CD4-positive, alpha-beta T cell treated with Interferon gamma for 1 hour (primary cell): ENCODE measurements around the gene BRD7.

Source experiments
- DNase-seq: peaks from one replicate; pipeline ENCODE4 v3.0.0-alpha.2; 2020

Gene BRD7

DNA sequence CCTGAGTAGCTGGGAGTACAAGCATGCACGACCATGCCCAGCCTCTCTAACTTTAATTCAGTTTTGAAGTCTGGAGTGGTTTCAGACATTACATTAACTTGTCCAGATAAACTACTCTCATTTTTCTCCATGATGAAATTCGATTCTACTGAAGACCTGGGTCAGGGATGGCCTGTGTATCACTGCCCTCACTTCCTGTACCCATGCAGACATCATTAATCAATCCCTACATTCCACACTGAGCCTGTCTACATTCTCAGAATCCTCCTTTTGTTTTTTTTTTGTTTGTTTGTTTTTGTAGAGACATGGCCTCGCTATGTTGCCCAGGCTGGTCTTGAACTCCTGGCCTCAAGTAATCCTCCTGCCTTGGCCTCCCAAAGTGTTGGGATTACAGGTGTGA is 79.9 kb downstream of the BRD7 start:
- no peak for DNase-seq

DNA sequence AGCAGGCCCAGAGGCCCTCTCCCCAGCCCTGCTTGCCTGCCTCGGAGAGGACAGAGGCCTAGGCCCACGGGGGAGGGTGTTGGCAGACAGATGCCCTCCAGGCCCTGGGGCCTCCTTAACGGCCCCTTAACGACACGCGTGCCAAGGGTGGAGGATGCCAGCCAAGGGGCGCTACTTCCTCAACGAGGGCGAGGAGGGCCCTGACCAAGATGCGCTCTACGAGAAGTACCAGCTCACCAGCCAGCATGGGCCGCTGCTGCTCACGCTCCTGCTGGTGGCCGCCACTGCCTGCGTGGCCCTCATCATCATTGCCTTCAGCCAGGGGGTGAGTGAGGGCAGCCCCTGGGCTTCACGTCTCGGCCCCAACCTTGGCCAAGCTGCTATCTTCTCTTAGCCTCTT is 80.8 kb downstream of the BRD7 start:
- no peak for DNase-seq

DNA sequence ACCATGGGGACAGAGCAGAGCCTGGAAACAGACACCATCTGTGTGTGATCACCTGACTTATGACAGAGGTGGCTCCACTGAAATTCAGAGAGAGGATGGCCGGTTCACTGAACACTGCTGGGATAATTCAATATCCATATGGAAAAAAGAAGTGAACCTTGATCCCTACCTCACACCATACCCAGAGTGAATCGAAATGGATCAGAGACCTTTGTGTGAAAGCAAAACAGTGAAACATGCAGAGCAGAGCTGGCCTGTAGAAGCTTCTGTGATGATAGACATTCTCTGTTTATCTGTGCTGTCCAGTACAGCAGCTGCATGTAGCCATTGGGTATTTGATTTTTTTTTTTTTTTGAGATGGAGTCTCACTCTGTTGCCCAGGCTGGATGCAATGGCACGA is 82.1 kb downstream of the BRD7 start:
- no peak for DNase-seq

DNA sequence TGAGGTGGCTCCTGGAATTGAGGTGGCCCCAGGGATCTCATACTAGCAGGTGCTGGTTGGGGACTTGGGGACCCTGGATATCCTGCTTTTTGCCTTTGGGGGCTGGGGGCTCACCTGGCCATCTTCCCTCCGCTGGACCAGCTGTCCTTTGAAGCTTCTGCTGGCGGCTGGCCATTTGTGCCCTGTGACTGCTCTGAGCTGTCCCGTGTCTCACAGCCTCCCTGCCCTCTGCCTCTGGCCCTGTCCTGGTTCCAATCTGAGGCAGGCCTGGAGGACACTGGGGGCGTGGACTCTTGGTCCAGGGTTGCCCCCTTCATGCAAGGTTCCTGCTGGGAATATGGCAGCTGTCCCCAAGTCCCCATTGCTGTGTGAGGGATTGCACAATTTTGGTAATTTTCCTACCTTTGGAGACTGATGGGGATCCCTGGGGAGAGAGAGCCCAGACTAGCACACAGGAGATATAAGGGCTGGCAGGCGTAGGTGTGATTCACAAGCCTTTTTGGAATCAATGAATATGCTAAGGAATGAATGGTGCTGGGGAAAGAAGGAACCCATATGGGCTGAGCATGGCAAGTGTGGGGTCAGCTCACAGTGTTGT is 83.3 kb downstream of the BRD7 start:
- DNase-seq, result no peak

DNA sequence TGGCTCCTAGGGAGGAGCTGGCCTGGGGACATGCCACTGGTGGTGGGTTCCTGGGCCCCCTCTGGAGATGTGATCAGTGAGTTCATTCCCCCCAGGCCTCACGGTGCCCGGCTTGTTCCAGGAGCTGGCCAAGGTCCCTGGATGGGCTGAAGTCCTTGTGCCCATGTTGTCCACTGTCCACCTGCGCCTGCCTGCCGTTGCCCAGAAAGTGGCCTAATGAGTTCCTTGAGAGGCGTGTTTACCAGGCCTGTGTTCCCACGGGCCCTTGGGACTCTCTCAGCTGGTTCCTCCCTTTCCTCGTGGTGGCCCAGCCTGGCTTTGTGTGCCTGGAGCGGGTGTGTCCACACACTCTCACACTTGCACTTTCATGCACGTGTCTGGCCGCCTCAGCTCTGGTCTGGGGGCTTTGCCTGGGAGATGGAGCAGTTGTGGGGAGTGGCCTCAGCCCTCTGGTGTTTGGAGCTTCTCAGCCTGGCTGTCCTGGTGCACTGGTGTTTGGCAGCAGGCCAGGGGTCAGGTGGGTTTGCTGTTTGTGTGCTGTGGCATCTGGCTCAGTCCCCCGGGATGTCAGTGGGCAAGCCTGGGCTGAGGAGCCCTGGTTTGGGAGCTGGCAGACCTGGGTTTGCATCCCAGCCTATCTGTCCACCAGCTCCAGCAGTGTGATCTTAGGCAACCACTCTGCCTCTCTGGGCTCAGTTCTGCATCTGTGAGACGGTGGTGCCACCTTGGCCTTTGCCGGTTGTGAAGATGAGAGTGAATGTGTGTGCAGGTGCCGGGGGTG is 84.5 kb downstream of the BRD7 start:
- DNase-seq, result no peak

DNA sequence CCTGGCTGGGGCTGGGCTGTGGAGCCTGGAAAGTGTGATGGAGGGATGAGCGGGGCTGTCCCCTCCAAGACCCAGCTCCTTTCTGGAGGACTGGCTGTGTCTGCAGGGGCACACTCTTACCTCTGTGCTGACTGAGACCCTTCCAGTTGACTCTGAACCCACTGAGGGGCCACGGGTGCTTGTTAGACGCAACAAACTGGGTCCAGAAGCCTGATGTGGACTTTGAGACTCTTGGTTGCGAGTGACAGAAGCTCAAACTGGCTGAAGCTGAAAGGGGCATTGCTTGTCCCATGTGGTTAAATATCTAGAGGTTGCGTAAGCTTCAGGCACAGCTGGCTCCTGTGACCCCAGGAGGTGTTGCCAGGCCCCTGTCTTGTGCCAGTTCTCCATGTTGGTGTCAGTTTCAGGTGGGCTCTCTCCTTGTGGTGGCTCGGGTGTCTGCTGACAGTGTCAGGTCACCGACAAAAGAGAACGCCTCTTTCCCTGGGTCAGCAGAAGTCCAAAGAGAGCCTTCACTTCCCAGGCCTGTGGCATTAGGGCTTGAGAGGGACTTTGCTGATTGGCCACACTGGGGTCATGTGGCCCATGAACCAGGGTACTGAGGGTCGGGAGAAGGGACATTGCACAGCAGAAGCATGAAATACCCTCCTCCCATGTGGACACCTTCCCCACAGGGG is 85.7 kb downstream of the BRD7 start:
- DNase-seq, result no peak

DNA sequence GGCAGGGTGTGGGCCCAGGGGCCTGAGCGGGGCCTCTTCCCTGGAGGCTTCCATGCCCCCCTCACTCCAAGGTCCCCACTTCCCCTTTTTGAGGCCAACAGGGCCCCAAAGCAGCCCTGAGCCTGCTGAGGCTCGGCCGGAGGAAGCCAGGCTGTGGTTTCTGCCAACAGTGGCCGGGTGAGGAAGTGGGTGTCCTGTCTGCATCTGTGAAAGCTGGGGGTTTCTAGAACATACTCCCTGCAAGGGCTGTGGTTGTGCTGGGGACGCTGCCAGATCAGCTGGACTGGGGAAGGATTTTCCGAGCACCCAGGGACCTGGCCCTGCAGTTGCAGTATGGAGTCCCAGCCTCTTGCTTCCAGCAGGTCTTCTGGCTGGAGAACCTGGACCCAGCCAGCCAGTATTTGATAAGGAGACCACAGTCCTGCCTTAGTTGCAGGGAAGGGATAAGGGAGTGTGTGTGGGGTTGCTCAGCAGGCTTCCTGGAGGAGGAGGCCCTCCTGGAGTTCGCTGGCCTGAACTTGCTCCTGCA is 86.7 kb downstream of the BRD7 start:
- DNase-seq, result peak; percentile 85

DNA sequence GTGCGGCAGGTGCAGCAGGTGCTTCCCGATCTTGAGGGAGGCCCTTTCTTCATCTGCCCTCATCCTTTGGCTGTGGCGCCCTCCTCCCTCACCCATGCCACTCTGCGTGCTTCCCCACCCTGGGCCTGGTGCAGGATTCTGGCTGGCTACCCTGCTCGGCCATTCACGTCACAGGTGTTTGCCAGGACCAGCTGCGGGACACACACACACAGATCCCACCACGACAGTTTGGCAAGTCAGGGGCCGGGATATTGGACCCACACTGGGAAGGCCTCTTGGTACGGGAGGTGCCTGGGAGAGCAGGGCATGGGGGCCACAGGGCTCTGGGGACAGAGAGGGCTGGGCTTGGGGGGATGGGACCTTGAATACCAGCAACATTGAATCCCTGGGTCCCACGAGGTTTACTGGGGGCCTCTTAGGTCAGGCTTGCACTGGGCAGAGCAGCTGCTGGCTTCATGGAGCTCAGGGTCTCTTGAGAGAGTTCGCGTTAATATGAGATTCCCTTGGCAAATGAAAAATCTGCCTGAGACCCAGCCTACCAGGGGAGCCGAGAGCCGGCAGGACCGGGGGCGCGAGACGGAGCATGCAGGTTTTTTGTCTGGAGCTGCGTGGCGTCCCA is 87.3 kb downstream of the BRD7 start:
- no peak for DNase-seq

DNA sequence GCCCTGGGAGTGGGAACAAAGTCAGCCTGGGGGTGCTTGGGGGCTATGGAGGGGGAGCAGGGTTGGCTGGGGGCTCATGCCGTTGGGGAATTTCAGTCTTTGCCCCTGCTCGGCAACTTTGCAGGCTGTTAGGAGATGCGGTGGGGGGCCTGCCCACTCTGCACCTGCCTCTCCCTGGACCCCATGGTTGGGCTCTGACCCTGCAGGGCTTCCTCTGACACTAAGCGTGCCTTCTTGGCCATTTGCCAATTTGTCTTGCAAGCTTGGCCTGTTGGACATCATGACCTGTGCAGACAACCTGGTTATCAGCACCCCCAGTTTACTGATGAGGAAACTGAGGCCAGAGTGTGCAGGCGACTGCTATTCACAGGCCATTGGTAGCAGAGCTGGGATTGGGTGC is 87.9 kb downstream of the BRD7 start:
- DNase-seq, result no peak

DNA sequence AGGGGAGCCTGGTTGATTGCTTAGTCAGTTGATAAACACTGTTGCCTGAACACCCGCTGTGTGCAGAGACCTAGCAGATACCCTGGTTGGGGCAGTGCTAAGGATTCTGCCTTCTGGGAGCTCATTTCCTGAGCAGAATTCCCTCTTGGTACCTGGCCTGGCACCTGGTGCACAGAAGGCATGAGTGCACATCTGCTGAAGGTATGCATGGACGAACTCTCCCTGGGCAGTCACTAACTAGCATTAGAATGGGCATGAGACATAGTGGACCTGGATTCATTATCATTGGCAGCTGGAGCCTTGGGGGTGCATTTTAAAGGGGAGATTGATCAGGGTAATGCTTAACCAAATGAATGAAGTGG is 89.3 kb downstream of the BRD7 start:
- DNase-seq, result no peak

DNA sequence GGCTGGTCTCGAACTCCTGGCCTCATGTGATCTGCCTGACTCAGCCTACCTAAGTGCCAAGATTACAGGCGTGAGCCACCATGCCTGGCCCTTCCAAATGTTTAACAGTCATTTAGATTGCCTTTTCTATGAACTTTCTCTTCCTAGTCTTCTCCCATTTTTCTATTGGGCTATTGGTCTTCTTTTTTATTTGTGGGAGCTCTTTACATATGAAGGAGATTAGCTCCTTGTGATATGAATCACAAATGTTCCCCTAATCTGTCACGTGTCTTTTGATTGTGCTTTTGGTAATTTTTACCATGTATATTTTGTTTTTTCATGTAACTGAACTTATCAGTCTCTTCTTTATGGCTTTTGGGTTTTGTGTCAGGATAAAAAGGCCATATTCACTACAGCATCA is 90.5 kb downstream of the BRD7 start:
- DNase-seq, result no peak

DNA sequence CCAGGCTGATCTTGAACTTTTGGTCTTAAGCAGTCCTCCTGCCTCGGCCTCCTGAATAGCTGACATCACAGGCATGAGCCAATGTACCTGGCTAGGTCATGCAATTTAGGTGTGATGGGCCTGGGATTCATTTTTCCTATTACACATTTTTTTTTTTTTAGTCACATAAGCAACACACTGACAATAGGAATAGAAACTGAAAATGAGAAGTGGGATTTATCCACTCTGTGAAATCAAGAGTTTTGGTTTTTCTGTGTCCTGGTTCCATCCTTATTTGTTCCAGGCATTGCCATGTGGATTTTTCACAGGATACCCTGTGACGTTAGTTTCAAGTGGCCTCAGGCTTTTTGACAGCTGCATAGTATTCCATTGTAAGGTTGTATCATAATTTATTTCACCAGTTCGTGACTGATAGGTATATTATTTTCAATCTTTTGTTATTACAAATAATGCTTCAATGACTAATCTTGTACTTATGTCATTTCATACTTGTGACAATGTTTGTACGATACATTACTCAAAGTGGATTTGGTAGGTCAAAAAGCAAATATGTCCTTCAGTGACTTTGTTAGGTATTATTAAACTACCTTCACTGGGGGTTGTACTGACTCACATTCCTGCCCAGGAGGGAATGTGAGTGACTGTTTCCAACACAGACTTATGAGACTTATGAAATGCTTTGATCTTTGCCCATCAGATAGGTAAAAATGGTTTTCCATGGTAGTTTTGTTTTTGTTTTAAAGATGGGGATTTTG is 91.8 kb downstream of the BRD7 start:
- DNase-seq, result no peak

DNA sequence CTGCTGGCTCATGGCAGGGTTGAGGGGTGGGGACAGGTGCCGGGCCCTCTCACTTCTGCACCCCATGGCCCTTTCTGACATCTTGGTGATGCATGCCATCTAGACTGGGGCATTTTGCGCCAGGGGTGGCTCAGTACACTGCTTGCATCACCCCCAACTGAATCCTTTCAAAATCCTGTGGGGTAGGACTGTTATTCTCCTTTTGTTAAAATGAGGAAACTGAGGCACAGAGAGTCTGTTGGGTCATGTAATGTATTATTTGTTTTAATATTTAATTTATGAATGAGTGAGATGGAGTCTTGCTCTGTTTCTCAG is 92.5 kb downstream of the BRD7 start:
- no peak for DNase-seq

DNA sequence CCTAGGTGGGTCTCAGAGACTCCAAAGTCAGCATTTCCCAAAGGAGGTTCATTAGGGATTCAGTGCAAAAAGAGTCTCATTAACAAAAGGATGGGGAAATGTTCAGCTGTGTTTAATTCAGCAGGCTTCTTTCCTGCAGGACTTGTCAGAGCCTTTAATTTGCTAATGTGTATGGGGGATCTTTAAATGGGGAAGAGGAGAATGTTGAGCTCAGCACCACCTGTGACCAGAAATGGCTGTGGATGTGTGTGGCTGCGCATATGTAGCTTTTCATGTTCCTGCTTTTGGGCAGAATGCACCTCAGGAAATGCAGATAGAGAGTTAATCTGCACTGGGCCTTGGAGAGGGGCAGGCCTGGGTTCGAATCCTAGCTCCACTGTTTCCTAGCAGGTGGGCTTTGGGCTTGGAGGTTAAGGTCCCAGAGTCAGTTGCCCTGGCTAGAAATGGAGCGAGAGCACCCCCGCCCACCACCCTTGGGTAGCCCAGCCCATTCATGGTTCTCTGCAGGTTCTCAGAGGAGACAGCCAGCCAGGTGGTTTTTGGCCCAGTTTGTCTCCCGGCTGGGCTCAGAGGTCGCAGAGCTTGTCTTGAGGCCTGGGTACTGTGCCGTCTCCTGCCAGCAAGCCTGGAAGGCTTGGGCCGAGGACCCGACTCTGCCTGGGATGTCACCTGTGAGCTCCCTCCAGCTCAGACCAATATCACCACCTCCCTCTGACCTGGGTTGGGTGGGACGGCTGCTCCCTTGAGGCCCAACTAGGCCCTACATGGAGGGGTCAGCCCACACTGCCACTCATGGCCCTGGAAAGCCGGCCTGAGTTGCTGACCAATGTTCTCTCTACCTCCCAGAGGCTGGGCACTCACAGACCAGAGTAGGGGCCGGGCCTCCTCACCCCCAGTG is 93.1 kb downstream of the BRD7 start:
- no peak for DNase-seq

DNA sequence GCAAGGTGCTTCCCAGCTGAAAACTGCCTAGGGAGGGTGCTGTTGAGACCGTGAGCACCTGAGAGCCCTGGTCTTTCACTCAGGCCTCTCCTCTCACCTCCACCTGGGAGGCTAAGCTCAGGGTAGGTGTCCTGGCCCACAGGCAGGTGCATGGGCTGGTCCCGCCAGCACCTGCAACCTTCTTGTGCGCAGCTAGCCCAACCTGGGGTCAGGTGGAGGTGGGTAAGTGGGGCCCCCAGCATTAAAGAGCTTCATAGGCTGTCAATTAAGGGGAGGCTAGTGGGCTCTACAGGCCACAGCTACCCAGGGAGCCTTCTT is 93.7 kb downstream of the BRD7 start:
- DNase-seq, result no peak

DNA sequence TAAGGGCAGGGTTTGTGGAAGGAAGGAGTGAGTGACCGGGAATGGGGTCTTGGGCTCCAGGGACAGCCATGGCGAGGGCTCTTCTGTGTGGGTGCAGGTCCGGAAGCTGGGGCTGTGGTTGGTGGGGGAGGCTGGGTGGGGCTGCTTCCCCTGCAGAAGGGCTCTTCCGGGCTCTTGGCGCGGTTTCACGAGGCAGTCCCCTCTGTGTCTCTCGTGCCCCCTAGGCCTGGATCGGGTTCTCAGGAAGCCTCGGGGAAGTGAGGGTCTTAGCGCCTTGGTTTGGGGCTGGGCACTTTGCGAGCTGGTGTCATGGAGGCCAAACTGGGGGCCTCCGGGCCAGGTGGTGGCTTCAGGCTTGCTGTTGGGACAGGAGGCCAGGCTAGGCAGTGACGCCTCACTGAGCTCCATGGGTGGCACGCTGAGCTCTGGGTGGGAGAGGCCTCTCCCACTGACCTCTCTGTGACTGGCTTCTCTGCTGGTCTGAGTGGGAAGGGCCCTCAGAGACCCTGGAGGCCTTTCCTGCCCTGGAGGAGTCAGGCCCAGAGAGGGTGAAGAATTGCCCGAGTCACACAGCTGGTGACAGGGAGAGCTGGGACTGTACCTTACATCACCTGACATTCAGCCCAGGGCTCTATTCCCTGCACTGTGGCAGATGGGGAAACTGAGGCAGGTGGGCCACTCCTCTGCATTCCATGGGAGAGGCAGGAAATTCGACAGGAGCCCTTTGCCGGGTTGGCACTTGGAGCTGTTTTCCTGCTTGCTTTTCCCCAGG is 94.3 kb downstream of the BRD7 start:
- peak; percentile 57 for DNase-seq

DNA sequence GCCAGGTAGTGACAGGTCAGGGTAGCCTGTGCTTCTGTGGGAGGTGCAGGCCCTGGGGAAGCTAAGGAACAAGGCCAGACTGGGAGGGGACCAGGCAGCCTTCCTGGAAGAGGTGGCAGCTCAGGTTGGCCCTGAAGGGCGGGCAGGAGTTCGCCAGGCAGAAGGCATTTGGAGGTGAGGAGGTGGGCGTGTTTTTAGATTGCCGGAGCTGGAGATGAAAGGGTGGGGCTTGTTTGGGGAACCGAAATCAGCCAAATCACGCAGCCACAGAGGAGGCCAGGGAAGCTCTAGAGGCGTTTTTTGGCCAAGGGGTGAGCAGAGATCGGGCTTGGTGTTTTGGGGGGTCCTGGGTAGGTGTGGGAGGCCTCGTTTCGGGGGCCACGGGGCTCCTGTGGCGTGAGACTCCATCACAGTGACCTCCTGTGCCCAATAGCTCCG is 94.9 kb downstream of the BRD7 start:
- DNase-seq, result peak; percentile 70

DNA sequence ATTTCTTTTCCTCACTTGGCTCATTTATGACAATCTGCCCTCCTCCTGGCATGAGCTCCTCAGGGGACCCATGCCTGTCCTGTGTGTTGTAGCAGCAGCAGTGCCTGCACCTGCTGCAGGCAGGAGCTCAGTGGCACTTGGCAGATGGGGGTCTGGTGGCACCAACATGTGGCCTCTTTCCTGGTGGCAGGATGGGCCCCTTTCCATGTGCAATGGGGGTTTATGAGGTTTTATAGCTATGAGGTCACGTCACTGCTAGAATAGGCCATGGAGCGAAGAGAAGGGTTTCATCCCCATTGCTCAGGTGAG is 95.5 kb downstream of the BRD7 start:
- no peak for DNase-seq

DNA sequence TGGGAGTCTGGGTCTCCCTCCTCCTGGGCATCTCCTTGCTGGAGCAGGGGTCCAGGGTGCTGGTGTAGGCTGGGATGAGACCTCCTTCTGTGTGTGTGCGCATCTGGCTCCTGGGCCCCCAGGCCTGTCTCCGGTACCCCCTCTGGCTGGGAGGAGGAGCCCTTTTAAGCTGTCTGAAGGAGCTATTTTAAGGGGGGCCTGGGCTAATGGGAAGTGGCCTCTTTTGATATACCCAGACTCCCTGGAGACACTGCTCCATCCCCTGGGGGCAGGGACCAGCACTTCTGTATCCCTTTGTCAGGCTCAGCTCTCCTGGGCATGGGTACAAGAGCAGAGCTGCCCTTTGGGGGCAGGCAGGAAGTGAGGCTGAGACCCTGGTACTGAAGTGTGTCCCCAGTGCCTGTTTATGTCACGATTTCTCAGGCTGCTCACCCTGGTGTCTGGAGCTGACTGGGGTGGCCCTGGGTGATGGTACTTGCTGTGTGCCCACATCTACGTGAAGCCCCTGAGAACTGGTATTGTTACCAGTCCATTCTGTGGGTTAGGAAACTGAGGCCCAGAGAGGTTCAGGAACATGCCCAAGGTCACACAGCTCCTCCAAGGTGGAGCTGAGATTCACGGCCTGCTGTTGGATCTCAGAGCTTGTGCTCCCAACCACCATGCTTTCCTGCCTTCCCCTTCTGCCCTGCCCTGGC is 96.0 kb downstream of the BRD7 start:
- DNase-seq, result no peak

DNA sequence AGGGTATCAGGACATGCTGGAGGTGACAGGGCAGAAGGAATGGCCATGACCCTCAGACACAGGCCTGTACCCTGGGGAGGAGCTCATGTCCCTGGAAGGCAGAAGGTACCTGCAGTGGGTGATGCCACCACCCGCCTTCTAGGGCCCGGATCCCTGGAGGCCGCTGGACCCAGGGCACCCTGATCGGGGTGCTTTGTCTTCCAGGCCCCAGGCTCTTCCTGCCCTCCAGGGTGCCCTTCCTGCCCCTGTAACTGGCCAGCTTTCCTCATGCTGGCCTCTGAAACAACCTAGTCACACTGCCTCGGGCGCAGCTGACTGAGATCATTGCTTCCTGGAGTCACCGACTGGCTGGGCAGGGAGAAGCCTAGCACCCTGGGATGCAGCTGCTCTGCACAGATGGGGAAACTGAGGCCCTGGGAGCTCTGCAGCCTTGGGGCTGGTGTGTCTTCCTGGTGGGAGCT is 96.6 kb downstream of the BRD7 start:
- DNase-seq, result no peak
